Measurements from ENCODE around the gene FOLR2.

FOLR2 gene

DNA sequence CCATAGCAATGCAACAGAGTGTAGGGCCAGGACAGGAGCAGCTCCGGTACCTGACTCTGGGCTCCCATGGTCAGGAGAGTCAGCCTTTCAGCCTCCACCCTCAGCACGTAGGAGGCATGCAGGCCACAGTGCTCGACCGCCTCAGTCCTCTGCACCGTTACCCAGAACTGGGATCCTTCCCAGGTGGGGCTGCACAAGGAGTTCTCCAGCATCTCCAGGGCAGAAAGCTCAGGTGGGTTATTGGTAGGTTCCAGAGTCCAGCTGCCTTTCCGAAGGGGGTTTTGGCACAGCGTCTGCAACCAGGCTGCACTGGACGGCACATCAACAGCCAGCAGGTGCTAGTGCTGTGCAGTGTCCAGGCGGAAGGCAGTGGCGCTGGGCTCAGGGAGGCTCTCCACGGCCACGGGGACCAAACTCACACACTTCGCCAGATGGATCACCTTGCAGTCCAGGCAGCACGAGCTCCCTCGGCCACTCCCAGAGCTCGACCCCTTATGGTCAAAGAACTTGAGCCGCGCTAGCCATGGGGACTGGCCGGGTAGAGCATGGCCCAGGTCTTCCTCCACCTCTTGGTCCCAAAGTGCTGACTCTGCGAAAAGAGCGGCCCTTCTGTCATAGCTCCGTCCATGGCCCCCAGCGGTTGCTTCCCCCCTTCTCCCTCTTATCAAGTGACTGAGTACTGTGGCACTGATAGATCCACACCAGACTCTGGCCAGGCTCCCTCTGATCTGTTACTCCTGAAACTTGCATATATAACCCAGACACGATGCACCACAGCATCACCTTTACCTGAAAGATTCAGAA lies 34.3 kb downstream of the FOLR2 start:
- Histone ChIP-seq H3K4me2 (ENCODE audit: low read depth, low read length) (no peak overlapping the region), H4K20me1 (ENCODE audit: insufficient read depth, low read length) (no peaks in the 10 kb centered on the region), H3K79me2 (ENCODE audit: low read length) (no peaks in the 10 kb centered on the region), H3K9me2 (replicated peaks; ENCODE audit: insufficient read depth, low read length) (no peaks in the 10 kb centered on the region), H3K4me1 (ENCODE audit: low read length) (peaks cover 22% of the 10 kb centered on the region), H2AFZ (ENCODE audit: low read length) (no peak overlapping the region), H3K27me3 (replicated peaks; ENCODE audit: insufficient read depth, low read length) (no peaks in the 10 kb centered on the region), H3K27ac (ENCODE audit: low read length) (no peak overlapping the region), H3K9ac (ENCODE audit: low read length) (no peak overlapping the region), H3K9me3 (replicated peaks; ENCODE audit: insufficient read depth, low read length) (no peaks in the 10 kb centered on the region), H3K4me3 (ENCODE audit: low read length) (no peak overlapping the region), H3K36me3 (replicated peaks; ENCODE audit: insufficient read depth, low read length) (no peaks in the 10 kb centered on the region), H3F3A (ENCODE audit: insufficient read depth, low read length) (peaks cover 15% of the 10 kb centered on the region)
- no peak for DNase-seq
- TF ChIP-seq, protein P1, sequence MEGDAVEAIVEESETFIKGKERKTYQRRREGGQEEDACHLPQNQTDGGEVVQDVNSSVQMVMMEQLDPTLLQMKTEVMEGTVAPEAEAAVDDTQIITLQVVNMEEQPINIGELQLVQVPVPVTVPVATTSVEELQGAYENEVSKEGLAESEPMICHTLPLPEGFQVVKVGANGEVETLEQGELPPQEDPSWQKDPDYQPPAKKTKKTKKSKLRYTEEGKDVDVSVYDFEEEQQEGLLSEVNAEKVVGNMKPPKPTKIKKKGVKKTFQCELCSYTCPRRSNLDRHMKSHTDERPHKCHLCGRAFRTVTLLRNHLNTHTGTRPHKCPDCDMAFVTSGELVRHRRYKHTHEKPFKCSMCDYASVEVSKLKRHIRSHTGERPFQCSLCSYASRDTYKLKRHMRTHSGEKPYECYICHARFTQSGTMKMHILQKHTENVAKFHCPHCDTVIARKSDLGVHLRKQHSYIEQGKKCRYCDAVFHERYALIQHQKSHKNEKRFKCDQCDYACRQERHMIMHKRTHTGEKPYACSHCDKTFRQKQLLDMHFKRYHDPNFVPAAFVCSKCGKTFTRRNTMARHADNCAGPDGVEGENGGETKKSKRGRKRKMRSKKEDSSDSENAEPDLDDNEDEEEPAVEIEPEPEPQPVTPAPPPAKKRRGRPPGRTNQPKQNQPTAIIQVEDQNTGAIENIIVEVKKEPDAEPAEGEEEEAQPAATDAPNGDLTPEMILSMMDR (IDR thresholded peaks at IDR 0.05; ENCODE audit: low read length) = no peak
- TF ChIP-seq EZH2phosphoT487 (IDR thresholded peaks at IDR 0.05; ENCODE audit: low read length) (no peak), EZH2 (optimal IDR thresholded peaks at IDR 0.05; ENCODE audit: low read depth, low read length) (no peak)

DNA sequence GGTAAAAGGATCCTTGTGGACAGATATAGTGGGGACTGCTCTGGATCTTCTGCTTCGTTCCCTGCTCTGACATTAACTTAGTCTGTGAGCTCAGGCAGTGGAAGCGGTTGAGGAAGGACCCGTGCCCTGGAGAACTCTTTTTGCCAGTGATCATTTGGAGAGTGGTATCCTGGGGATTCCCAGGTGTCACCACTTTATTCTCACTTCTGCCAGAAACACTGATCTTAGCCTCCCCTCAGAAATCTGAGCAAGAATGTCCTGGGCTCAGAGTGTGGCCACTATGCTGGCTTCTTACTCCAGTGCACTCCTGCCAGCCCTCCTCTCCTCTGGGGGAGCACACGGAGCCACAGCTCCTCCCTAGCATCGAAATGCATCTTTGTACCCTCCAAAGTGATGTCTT lies 35.0 kb downstream of the FOLR2 start:
- Histone ChIP-seq H3K9ac (ENCODE audit: low read length) (no peak overlapping the region), H3K4me2 (ENCODE audit: low read depth, low read length) (no peak overlapping the region), H4K20me1 (ENCODE audit: insufficient read depth, low read length) (no peaks in the 10 kb centered on the region), H3K79me2 (ENCODE audit: low read length) (no peaks in the 10 kb centered on the region), H3K27me3 (replicated peaks; ENCODE audit: insufficient read depth, low read length) (no peaks in the 10 kb centered on the region), H3K4me1 (ENCODE audit: low read length) (peaks cover 29% of the 10 kb centered on the region), H3K4me3 (ENCODE audit: low read length) (no peak overlapping the region), H3F3A (ENCODE audit: insufficient read depth, low read length) (peaks cover 21% of the 10 kb centered on the region), H3K9me2 (replicated peaks; ENCODE audit: insufficient read depth, low read length) (no peaks in the 10 kb centered on the region), H3K9me3 (replicated peaks; ENCODE audit: insufficient read depth, low read length) (no peaks in the 10 kb centered on the region), H3K27ac (ENCODE audit: low read length) (no peak overlapping the region), H2AFZ (ENCODE audit: low read length) (no peak overlapping the region), H3K36me3 (replicated peaks; ENCODE audit: insufficient read depth, low read length) (no peaks in the 10 kb centered on the region)
- TF ChIP-seq EZH2phosphoT487 (IDR thresholded peaks at IDR 0.05; ENCODE audit: low read length) = no peak
- TF ChIP-seq, protein P1 (IDR thresholded peaks at IDR 0.05; ENCODE audit: low read length) = no peak
- TF ChIP-seq EZH2 (optimal IDR thresholded peaks at IDR 0.05; ENCODE audit: low read depth, low read length) = no peak
- no peak for DNase-seq

DNA sequence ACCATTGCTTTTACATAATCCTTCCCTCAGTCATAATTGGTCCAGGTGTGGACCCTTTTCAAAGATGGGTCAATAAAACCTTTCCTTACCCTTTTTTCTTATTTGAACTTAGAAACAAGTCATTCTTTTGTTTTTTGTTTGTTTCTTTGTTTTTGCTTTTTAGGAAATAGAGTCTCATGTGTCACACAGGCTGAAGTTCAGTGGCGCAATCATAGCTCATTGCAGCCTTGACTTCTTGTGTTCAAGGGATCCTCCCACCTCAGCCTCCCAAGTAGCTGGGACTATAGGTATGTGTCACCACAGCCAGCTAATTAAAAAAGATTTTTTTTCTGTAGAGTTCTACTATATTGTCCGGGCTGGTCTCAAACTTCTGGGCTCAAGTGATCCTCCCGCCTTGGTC lies 36.8 kb downstream of the FOLR2 start:
- H3K27me3 ChIP-seq (replicated peaks; ENCODE audit: insufficient read depth, low read length) = no peaks in the 10 kb centered on the region
- no peak overlapping the region for H3K27ac ChIP-seq (ENCODE audit: low read length)
- H3K4me2 ChIP-seq (ENCODE audit: low read depth, low read length) = no peak overlapping the region
- H3K79me2 ChIP-seq (ENCODE audit: low read length) = no peaks in the 10 kb centered on the region
- TF ChIP-seq EZH2phosphoT487 (IDR thresholded peaks at IDR 0.05; ENCODE audit: low read length) (no peak), EZH2 (optimal IDR thresholded peaks at IDR 0.05; ENCODE audit: low read depth, low read length) (no peak)
- TF ChIP-seq, protein P1 (IDR thresholded peaks at IDR 0.05; ENCODE audit: low read length) = no peak
- H2AFZ ChIP-seq (ENCODE audit: low read length) = no peak overlapping the region
- peaks cover 29% of the 10 kb centered on the region for H3K4me1 ChIP-seq (ENCODE audit: low read length)
- H3K4me3 ChIP-seq (ENCODE audit: low read length) = no peak overlapping the region
- H3K36me3 ChIP-seq (replicated peaks; ENCODE audit: insufficient read depth, low read length) = no peaks in the 10 kb centered on the region
- DNase-seq = no peak
- no peaks in the 10 kb centered on the region for H3K9me2 ChIP-seq (replicated peaks; ENCODE audit: insufficient read depth, low read length)
- no peaks in the 10 kb centered on the region for H3K9me3 ChIP-seq (replicated peaks; ENCODE audit: insufficient read depth, low read length)
- H3F3A ChIP-seq (ENCODE audit: insufficient read depth, low read length) = peaks cover 21% of the 10 kb centered on the region
- H4K20me1 ChIP-seq (ENCODE audit: insufficient read depth, low read length) = no peaks in the 10 kb centered on the region
- H3K9ac ChIP-seq (ENCODE audit: low read length) = no peak overlapping the region

Data from MM.1S (cell line).